NB4 (cell line): ENCODE measurements around the gene NEK11.

Experiments used
- CTCF ChIP-seq: IDR thresholded peaks from one replicate; pipeline ENCODE4 v1.5.1; 2012; ENCODE audit warnings: low read depth, low read length
- POLR2A ChIP-seq: IDR thresholded peaks from 2 replicates; pipeline ENCODE4 v1.6.1; 2011; ENCODE audit warnings: mild to moderate bottlenecking; ENCODE audit not compliant: insufficient read length; ENCODE audit errors: extremely low read depth
- TF ChIP-seq, protein P1 (sequence below): IDR thresholded peaks from 2 replicates; pipeline ENCODE4 v1.6.1; 2011; ENCODE audit warnings: low read depth, low read length

- no peak for TF ChIP-seq CTCF
- no peak for TF ChIP-seq POLR2A
- TF ChIP-seq, protein P1, sequence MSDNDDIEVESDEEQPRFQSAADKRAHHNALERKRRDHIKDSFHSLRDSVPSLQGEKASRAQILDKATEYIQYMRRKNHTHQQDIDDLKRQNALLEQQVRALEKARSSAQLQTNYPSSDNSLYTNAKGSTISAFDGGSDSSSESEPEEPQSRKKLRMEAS: no peak
Measured at GRCh38 chr3:131393868-131394267, 367.2 kb downstream of the NEK11 start.
